Gastroesophageal sphincter (tissue), 3 donors: ENCODE data around the gene COBLL1.

ENCODE experiments used
- CTCF ChIP-seq, 4 experiments: fragments of 200-600 bp in 2 of 4; fragments of 450-650 bp in 2 of 4; sonication (generic) in 1 of 4; IDR thresholded peaks; one replicate each; pipeline ENCODE4 v1.5.1; 2017 to 2019; ENCODE audit warnings: antibody characterized with exemption in 4 of 4, mild to moderate bottlenecking in 2 of 4, moderate library complexity in 2 of 4
- POLR2AphosphoS5 ChIP-seq: sonication (generic); formaldehyde crosslinking; IDR thresholded peaks from one replicate; pipeline ENCODE4 v1.6.1; 2017; ENCODE audit warnings: antibody characterized with exemption

- peak; percentile 20 to 39 (median 24) for TF ChIP-seq CTCF (IDR thresholded peaks at IDR 0.05)
- no peak for TF ChIP-seq POLR2AphosphoS5
Observed at GRCh38 chr2:164697688-164698461, 143.7 kb downstream of the COBLL1 start.
